Left lung (tissue), 10 donors: Measurements from ENCODE around the gene ADM5. TPM values are rescaled to one million over a fixed set of nuclear protein-coding genes. Genes with fewer than 3 reads are reported as not detected.

ENCODE experiments used
- ATAC-seq: fragments of 200-7000 bp; cut with Tn5 transposase; one replicate; pipeline ENCODE4 v1.9.1; 2020; ENCODE audit warnings: moderate library complexity
- DNase-seq, 4 donors: peaks; one replicate each; pipeline ENCODE4 v3.0.0-alpha.2; 2013 to 2020
- H3K27ac ChIP-seq, 2 donors: fragments of 200-600 bp; sonication (generic) in 1 of 2; one replicate each; pipeline versions ENCODE4 v1.5.0 to v1.8.0; 2020 to 2021
- H3K27me3 ChIP-seq, 2 donors: fragments of 200-600 bp; sonication (generic) in 1 of 2; one replicate each; pipeline versions ENCODE4 v1.5.0 to v1.8.0; 2020 to 2021
- H3K36me3 ChIP-seq, 2 donors: fragments of 200-600 bp; sonication (generic) in 1 of 2; one replicate each; pipeline versions ENCODE4 v1.5.0 to v1.8.0; 2020 to 2021
- H3K4me1 ChIP-seq, 2 donors: fragments of 200-600 bp; one replicate each; pipeline ENCODE4 v1.8.0; 2021
- H3K4me3 ChIP-seq, 2 donors: fragments of 200-600 bp; sonication (generic) in 1 of 2; one replicate each; pipeline versions ENCODE4 v1.5.0 to v1.8.0; 2020 to 2021; ENCODE audit warnings: mild to moderate bottlenecking in 1 of 2
- H3K9me3 ChIP-seq, 2 donors: fragments of 200-600 bp; sonication (generic) in 1 of 2; one replicate each; pipeline versions ENCODE4 v1.5.0 to v1.8.0; 2020 to 2021
- intact Hi-C, 2 donors: fragments of 100-400 bp; cut with DNase I; formaldehyde crosslinking; loops; one replicate each; pipeline versions ENCODE4 v1.11.2 to v1.14.2; 2022
- polyA plus RNA-seq, 6 donors: library from polyadenylated mRNA; unstranded; fragments of 120-200 nt; gene quantifications; one replicate each; pipeline ENCODE4 v1.2.1, GENCODE V29; 2013; ENCODE audit not compliant: insufficient read length in 6 of 6
- total RNA-seq, 2 donors: library from RNA; stranded (reverse); fragmentation: NEBNext Ultra II Directional; extraction: Animal tissue kit (Norgen Biotek cat#: 25700); gene quantifications; one replicate each; pipeline ENCODE4 v1.2.1, GENCODE V29; 2021
- TF ChIP-seq, protein P1 (sequence below), 2 donors: fragments of 200-600 bp; sonication (generic) in 1 of 2; IDR thresholded peaks; one replicate each; pipeline versions ENCODE4 v1.5.0 to v1.8.0; 2021; ENCODE audit warnings: antibody characterized with exemption in 2 of 2
- donor health status: DM: no; HTN: yes; CAD: no.
- donor health status: DM: no; HTN: no; CAD: no.

ADM5 gene
- total and polyA plus RNA-seq, 8 donors = 0.93 to 2.6 (median 1.9) TPM

DNA sequence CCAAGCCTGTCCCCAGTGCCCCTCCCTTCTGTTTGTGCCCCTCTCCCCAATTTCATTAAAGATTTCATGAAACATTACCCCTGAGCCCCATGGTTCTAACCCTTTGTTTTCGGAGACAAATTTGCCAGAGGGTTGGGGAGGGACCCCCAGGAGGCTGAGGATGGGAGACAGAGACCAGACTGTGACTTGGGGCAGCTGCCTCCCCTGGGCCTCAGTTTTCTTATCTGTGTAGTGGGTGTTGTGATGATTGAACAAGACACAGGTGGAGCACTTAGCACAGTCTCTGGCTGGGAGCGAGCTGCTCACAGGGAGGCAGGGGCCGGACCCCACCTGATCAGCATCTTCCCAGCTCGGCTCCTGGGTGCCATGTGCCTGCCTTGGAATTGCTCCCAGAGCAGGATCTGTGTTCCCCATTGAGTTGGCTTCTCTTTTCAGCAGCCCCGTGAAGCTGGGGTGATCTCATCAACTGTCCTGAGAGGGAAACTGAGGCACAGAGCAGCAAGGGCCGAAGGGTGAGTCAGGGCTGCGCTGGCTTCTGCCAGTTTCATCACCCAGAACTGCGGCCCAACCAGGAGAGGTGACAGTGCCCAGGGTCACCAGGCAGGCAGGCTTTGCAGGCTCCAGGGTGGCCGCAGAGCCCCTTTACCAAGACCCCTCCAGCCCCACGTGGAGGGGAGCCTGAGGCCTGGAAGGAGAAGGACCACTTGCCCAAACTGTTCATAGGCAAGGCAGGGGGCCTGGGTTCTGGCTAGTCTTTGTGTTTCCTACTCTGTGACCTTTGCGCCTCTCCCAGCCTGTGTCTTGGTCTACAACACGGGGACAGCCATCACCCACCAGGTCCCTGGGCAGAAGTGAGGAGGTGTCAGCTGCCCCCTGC, 30.6 kb upstream of the ADM5 start:
- intact Hi-C loops = no loop called here
- Histone ChIP-seq H3K27me3 (no peaks in the 10 kb centered on the region), H3K36me3 (peaks cover 0 to 96% of the 10 kb centered on the region in 2 donors), H3K27ac (no peak overlapping the region), H3K4me3 (no peak overlapping the region), H3K4me1 (peaks cover 1 to 12% of the 10 kb centered on the region in 2 donors), H3K9me3 (no peaks in the 10 kb centered on the region)
- ATAC-seq = no peak
- no peak for DNase-seq
- TF ChIP-seq, protein P1, sequence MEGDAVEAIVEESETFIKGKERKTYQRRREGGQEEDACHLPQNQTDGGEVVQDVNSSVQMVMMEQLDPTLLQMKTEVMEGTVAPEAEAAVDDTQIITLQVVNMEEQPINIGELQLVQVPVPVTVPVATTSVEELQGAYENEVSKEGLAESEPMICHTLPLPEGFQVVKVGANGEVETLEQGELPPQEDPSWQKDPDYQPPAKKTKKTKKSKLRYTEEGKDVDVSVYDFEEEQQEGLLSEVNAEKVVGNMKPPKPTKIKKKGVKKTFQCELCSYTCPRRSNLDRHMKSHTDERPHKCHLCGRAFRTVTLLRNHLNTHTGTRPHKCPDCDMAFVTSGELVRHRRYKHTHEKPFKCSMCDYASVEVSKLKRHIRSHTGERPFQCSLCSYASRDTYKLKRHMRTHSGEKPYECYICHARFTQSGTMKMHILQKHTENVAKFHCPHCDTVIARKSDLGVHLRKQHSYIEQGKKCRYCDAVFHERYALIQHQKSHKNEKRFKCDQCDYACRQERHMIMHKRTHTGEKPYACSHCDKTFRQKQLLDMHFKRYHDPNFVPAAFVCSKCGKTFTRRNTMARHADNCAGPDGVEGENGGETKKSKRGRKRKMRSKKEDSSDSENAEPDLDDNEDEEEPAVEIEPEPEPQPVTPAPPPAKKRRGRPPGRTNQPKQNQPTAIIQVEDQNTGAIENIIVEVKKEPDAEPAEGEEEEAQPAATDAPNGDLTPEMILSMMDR (IDR thresholded peaks at IDR 0.05) = no peak

DNA sequence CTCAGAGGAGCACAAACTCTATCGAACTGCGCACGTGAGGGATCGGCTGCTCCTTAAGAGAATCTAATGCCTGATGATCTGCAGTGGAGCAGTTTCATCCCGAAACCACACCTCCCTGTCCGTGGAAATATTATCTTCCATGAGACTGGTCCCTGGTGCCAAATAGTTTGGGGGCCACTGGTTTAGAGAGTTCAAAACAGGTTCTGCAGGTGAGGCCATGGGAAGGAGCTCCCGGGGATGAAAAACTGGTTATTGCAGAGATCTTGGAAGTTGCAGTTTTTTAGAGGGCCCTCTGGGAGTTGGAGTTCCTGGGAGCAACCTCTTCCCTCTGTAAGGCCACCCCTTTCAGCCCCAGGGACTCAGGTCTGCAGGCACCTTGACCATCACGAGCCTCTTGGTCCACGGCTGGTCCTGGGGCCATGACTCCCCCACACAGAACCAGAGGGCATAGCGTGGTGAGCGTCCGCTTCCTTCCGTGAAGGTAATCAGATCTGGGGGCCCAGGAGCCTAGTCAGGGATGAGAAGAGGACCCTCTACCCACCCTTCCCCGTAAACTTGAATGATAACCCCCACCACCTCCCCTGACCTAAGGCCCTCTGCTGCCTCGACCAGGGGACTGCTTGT, 28.9 kb upstream of the ADM5 start:
- TF ChIP-seq, protein P1 (IDR thresholded peaks at IDR 0.05) = no peak
- Histone ChIP-seq H3K27ac (no peak overlapping the region), H3K27me3 (no peaks in the 10 kb centered on the region), H3K9me3 (no peaks in the 10 kb centered on the region), H3K4me3 (no peak overlapping the region), H3K4me1 (peaks cover 5 to 18% of the 10 kb centered on the region in 2 donors), H3K36me3 (peaks cover 0 to 79% of the 10 kb centered on the region in 2 donors)
- intact Hi-C loops = no loop called here
- ATAC-seq = no peak
- no peak for DNase-seq

DNA sequence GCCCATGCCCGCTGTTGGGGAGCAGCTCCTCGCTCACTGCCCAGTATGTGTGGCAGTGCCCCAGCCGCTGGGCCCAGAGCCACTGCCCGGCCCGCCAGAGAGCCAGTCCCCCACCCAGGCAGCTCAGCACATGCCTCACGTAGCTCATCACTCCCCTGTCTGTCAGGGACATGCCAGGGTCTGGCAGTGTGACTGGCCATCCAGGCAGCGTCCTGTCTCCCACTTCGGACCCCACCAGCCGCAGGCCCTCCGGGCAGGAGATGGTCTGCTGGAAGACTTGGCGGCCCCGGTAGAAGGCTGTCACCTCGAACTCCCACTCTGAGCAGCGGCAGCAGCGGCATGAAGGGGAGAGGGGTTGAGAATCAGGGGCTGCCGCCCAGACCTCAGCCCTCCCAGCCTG, 27.4 kb upstream of the ADM5 start:
- intact Hi-C loops = no loop called here
- Histone ChIP-seq H3K4me1 (peaks cover 10 to 29% of the 10 kb centered on the region in 2 donors), H3K9me3 (no peaks in the 10 kb centered on the region), H3K27ac (no peak overlapping the region), H3K27me3 (no peaks in the 10 kb centered on the region), H3K36me3 (peaks cover 0 to 64% of the 10 kb centered on the region in 2 donors), H3K4me3 (no peak overlapping the region)
- TF ChIP-seq, protein P1 (IDR thresholded peaks at IDR 0.05) = no peak
- ATAC-seq (no peak), DNase-seq (no peak)

DNA sequence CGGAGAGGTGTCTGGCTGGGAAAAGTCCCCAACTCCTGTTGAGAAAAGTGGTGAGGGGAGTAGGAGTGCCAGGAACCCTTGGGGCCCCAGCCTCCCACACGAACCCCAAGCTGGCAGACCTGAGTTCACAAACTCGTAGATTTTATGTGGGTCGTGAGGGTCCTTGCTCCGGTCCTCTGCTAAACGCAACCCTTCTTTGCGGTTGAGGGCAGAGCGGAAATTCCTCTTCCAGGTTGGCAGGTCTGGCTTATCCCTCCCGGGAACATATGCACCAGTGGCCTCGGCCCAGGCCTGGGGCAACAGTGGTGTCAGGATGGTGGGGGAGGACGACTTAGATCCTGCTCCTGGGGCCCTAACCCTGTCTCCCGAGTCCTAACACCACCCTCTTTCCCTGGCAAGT, 26.2 kb upstream of the ADM5 start:
- H3K9me3 ChIP-seq = no peaks in the 10 kb centered on the region
- no peak for ATAC-seq
- H3K36me3 ChIP-seq = peaks cover 0 to 52% of the 10 kb centered on the region in 2 donors
- no peak overlapping the region for H3K4me3 ChIP-seq
- no peak for DNase-seq
- peaks cover 10 to 32% of the 10 kb centered on the region in 2 donors for H3K4me1 ChIP-seq
- no peaks in the 10 kb centered on the region for H3K27me3 ChIP-seq
- intact Hi-C loops = no loop called here
- peak overlapping the region in 1 of 2 donors; percentile 92 for H3K27ac ChIP-seq
- TF ChIP-seq, protein P1 (IDR thresholded peaks at IDR 0.05) = no peak
